SKM-1 (cell line): Measurements from ENCODE around the gene COBL.

Source experiments
- DNase-seq: peaks from one replicate; lab custom pipeline; 2025; ENCODE audit not compliant: unreplicated experiment; lab: John Stamatoyannopoulos, UW

The COBL gene

DNA sequence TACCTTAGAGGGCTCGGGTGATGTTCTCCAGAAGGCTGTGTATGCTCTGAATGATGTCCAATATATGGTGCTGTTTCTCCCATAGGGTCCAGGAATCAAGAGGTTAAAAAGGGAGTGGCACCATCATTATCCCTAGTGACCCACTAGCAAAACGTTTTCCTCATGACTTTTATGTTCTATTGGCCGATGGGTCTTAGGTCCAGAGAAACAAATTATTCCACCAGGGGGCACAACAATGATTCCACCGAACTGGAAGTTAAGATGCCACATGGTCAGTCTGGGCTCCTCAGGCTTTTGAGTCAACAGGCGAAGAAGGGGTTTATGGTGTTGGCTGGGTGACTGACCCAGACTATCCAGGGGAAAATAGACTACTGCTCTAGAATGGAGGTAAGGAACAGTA is 256.1 kb downstream of the COBL start:
- no peak for DNase-seq

DNA sequence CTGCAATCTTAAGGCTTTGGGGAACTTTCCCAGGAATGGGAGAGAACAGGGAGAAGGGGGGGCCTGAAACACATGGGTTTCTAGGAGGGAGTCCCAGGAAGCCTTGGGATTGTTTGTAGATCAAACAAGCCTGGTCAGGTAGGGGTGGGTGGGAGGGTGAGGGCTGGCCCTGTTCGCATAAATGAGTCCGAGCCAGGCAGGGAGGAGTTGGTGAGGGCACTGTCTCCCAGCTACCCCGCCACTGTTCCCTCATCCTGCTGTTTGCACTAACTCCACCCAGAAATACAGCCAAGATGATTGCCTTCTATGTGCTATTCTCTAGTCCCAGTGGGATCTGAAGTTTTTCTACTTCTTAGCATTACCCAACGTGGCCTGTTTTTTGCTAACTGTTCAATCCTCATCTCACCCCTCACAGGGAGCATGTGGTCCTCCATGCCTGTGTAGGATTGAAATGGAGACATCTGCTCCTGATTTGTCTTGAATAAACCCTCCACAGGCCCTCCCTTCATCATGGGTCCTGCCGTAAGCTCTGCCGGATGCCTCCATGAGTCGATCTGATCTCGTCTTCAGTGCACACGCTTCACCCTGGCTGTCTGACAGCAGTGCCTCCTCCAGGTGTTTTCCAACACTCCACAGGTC is 257.0 kb downstream of the COBL start:
- DNase-seq = no peak

DNA sequence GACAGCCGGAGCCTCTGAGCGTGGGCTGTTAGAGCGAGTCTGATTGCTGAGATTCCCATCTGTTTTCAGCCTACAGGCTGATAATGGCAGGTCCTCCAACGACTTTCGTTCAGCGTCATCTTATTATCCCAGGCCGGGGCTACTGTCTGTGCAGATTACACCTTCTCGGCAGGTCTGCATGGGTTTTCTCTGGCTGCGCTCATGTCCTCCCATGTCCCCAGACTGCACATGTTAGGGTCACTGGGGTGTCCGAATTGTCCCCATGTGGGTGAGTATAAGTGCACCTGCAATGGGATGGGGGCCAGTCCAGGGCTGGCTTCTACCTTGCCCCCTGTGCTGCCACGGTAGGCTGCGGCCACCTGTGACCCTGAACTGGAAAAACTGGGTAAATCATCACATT is 257.8 kb downstream of the COBL start:
- DNase-seq = no peak

DNA sequence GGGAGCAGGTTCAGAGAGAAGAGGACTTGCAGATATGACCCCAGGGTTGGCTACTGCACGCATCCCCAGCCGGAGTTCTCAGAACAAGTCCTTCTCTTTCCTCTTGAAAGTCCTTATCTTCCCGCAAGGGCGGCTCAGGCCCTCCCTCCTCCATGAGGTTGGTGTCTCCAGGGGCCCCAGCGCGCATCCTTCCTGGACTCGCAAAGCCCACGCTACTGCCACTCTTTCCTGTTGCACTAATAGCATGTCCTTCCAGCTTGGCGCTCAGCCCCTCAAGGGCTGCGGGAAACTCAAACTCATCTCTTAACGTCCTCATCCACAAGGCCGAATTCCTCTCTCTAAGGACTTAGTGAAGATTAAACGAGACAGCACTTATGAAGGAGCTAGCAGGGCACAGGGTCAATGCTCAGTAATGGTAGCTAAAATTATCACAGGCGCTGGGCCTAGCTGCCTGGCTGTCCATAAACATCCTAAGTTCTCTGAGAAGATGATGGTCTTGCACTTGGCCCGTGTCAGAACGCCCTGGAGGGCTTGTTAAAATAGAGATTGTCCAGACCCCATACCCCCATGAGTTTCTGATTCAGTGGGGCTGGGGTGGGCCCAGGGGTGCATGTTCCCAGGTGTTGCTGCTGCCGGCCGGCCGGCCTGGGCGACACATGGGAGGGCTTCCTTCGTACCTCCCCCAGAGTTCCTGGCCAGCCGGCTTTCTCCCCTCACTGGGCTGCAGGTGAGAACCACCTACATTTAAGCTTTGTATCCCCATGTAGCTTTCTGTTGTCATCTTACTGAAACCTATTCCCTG is 261.4 kb downstream of the COBL start:
- DNase-seq = no peak

DNA sequence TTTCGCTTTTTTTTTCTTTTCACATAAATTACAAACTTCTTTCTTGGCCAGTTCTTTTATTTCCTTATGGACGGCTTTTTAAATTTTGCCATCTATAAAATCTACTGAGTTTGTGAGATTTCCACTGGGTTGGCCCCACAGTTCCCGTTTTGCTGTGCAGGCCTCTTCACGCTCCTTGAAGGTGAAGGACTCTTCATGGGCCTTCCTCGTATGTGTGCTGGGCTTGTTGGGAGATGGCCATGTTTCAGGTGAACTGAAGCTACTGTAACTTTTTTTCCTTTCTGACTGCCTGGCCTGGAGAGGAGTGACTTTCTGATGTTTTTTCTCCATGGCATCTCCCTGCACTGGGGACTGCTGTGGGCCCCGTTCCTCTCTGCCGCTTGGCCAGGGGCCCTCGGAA is 262.4 kb downstream of the COBL start:
- no peak for DNase-seq

GRCh38 chr7:51053160-51053925 is 263.3 kb downstream of the COBL start:
- DNase-seq = no peak

- DNase-seq = no peak
Measured at GRCh38 chr7:51046482-51046881, 270.1 kb downstream of the COBL start.

DNA sequence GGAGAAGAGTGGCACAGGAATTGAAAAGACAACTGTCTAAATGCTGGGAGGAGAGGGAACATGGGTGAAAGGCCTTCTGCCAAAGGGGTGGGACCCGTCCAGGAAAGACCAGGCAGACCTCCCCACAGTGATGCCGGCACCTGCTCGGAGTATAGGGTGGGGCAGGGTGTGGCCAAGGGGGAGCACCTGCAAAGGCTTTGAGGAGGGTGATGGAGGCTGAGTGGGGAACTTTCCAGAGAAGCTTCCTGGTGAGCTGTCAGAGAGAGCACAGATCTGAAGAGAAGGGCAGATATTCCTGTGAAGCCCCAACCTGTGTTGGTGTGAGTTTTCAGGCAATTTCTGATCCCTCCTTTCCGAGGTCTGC is 270.5 kb downstream of the COBL start:
- no peak for DNase-seq

GRCh38 chr7:51045319-51046102 is 271.1 kb downstream of the COBL start:
- DNase-seq = no peak

GRCh38 chr7:51043461-51043860 is 273.1 kb downstream of the COBL start:
- DNase-seq = no peak

- no peak for DNase-seq
Measured at GRCh38 chr7:51040787-51041186, 275.8 kb downstream of the COBL start.

- no peak for DNase-seq
Measured at GRCh38 chr7:51038573-51038972, 278.0 kb downstream of the COBL start.

DNA sequence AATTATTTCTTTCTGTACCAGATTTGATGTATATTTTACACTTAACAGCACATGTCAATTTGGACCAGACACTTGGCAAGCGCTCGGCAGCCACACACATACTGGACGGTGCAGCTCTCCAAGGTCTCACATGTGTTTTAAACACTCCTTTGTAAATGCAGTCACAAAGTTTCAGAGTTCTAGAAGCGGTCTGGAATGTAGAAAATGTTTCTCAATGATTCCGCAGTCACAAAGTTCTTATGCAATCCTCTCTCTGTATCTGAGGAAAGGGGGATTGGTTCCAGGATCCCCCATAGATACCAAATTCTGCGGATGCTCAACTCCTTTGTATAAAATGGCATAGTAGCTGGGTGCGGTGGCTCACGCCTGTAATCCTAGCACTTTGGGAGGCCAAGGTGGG is 280.9 kb downstream of the COBL start:
- DNase-seq = no peak

DNA sequence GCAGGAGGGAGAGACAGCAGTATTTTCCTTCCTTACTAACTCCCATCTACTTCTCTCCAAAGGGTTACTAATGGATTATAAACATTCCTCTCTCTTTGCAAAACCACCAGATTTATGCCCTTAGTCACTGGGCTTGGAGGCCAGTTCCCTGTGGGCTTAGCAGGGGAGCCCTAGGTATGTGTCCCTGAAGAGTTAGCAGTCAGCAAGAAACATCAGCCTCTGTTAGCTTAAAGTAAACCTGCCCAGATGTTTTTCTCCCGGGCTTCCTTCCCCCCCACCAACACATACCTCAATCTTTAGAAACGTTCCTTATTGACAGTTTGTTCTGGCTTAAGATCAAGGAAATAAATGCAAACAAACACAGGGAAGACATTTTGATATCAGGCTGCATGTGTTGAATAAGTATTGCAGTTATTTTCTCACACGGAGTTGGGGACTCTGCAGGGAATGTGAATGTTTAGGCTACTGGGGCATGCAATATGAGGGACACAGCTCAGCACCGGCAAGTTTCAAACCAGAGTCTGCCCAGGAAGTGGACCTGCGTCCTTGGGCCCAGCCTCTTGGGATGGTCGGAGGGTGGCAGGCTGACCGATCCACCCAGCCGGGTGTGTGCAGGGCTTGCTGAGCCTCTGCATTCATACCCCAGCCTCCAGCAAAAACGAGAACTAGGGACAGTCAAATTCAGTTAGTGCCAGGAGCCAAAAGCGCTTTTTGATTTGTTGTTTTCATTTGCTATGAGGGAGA is 281.9 kb downstream of the COBL start:
- DNase-seq = no peak

DNA sequence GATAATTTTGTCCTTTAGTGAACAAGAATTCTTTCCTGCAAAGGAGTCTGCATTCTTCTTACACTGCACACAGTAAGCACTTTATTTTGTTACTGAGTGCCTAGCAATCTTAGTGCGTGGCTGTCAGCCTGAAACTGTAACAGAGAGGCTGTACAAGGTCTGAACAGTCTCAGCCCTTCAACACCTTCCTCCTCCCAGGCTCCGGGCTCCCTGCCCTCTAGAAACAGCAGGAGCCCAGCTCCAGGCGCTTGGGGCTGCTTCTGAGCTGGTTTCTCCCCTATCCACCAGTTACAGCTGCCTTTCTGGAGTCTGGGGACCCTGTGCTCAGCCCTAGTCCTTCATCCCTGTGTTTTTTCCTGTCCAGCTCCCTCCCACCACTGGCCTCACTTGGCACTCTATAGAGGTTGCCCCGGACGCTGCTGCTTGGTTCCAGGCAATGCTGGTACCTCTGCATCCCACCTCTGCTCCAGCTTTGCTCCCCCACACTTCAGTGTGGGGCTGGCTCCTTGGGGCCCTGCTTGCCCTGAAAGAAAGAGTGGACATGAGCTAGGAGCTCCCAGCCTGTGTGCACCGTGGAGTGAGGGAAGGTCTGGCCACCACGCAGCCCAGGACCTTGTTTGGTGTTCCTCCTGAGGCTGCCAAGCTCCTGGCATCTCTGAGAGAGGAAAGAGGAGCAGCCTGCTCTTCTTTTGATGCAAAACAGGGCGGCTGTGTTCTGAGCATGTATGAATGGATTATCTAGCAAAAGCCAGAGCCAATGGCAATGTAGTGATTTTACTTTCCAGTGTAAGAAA is 282.7 kb downstream of the COBL start:
- DNase-seq = no peak

DNA sequence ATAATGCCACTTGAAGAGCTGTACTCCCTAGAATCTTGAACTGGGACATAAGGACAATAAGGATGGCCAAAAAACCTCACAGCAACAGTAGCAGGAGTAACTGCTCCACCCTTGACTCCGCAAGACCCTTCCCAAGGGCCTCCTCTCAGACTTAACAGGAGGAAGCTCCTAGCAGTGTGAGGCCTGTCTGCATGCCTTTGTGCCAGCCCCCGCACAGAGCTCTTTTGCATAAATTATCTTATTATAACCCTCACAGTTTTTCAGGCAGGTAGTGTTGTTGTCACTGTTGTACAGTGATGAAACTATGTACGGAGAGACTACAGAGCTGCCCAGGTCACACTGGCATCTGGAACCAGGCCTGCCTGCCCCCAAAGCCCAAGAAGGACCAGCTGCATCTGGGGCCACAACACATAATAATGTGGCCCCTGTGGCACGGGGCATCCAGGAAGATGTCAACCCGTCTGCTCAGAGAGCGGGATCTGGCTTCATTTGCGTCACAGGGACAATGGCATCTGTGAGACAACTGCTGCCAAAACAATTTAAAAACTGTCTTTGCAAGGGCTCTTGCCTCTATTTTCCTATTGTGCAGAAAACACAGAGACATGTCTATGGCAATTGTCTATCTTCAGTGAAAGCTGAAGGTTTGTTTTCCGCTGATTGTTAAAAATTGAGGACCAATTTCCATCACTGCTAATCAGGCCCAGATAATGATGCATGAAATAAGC is 284.7 kb downstream of the COBL start:
- DNase-seq = no peak

GRCh38 chr7:51031216-51031615 is 285.4 kb downstream of the COBL start:
- DNase-seq = no peak

DNA sequence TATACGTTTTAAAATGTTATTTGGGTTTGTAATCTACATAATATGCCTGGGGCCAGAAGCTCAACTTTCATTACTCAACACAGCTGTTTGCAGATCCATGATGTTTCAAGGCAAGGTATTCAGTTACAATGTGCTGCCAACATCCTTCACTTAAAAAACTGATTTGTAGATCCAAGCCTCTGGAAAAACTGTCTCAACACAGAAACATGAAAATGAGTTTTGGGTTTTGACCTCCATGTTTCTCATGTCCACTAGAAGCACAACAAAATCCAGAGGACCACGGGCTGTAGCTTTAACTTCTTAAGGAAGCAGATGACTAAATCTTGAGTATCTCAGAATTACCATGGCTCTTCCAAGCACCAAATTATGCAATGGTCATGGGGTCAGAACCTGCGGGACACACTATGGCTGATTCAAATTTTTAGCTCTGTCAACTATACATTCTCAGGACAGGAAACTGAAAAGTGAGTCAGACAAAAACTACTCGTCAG is 286.9 kb downstream of the COBL start:
- no peak for DNase-seq

DNA sequence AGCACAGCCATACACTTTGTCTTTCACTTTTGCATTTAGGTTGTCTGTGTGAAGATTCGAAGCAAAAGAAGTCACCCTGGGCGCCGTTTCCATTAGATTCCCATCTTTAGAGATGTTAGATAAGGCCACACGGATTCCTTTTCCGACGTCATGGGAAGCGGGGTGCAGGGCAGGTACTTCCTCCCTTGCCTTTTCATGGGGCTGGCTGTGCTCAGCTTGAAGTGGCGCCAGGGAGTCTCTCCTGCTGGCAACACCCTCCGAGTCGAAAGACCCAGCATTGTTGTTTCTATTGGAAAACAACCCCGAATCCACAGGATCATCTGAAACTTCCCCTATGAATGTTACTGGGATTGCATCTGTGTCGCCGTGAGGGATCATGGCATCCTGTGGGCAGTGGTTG is 287.5 kb downstream of the COBL start:
- DNase-seq = no peak
